Nephron (organoid): ENCODE measurements around the gene MEGF6.

ENCODE experiments used
- H3K27ac Mint-ChIP-seq, 3 experiments: 2 replicates each; pipeline ENCODE4 v1.8.0; 2020; ENCODE audit warnings: mixed read lengths in 3 of 3, mild to moderate bottlenecking in 2 of 3, moderate library complexity in 1 of 3
- H3K27me3 Mint-ChIP-seq: 2 replicates; pipeline ENCODE4 v1.8.0; 2021; ENCODE audit warnings: low read depth, mild to moderate bottlenecking, moderate library complexity, mixed read lengths
- H3K36me3 Mint-ChIP-seq: 2 replicates; pipeline ENCODE4 v1.8.0; 2020; ENCODE audit warnings: low read depth, mixed read lengths
- H3K4me1 Mint-ChIP-seq: 2 replicates; pipeline ENCODE4 v1.8.0; 2020; ENCODE audit warnings: mixed read lengths
- H3K4me3 Mint-ChIP-seq, 3 experiments: 2 replicates each; pipeline ENCODE4 v1.8.0; 2020; ENCODE audit warnings: mild to moderate bottlenecking in 3 of 3, mixed read lengths in 3 of 3, moderate library complexity in 2 of 3
- H3K9me3 Mint-ChIP-seq: 2 replicates; pipeline ENCODE4 v1.8.0; 2020; ENCODE audit warnings: mixed read lengths
- TF ChIP-seq, protein P1 (sequence below), 3 experiments: fragments of 200-600 bp; sonication (generic); IDR thresholded peaks; one replicate each; pipeline ENCODE4 v1.5.0; 2021; ENCODE audit warnings: antibody characterized with exemption in 3 of 3; ENCODE audit not compliant: unreplicated experiment in 3 of 3

The MEGF6 gene

DNA sequence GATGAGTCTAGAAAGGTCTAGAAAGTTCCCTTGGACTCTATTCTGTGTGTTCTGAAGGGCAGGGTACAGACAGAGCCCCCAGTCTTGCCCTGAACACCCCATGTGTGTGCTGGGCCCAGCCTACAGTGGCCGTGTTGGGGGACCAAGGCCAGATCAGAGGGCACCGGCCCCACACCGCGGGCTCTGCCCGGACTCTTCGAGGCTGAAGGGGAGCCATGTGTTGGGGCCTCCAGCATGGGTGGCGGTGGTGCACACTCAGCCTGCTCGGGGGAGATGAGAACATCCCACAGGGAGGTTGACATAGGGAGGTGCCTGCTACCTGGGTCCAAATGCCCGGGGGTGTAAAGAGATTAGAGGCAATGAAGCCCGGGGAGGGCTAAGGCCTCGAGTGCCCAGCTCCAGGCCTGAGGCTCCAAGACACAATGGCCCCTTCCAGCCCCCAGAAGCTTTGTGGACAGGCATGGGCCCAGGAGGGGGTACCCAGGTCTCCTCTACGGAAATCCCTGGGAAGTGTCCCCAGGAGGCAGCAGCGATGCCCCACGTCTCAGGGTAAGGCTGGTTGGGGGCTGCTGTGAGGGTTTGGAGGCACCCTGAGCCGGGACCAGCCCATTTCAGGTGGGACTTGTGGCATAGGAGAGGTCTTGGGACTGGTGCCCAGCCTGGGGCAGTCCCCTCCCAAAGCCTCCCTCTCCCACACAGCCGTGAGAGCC is 144.8 kb downstream of the MEGF6 start:
- peaks cover 3% of the 10 kb centered on the region for H3K27me3 Mint-ChIP-seq
- H3K27ac Mint-ChIP-seq: peak overlapping the region in 1 of 3 experiments; percentile 21
- no peaks in the 10 kb centered on the region for H3K9me3 Mint-ChIP-seq
- TF ChIP-seq, protein P1, sequence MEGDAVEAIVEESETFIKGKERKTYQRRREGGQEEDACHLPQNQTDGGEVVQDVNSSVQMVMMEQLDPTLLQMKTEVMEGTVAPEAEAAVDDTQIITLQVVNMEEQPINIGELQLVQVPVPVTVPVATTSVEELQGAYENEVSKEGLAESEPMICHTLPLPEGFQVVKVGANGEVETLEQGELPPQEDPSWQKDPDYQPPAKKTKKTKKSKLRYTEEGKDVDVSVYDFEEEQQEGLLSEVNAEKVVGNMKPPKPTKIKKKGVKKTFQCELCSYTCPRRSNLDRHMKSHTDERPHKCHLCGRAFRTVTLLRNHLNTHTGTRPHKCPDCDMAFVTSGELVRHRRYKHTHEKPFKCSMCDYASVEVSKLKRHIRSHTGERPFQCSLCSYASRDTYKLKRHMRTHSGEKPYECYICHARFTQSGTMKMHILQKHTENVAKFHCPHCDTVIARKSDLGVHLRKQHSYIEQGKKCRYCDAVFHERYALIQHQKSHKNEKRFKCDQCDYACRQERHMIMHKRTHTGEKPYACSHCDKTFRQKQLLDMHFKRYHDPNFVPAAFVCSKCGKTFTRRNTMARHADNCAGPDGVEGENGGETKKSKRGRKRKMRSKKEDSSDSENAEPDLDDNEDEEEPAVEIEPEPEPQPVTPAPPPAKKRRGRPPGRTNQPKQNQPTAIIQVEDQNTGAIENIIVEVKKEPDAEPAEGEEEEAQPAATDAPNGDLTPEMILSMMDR (IDR thresholded peaks at IDR 0.05; ENCODE audit: unreplicated experiment in 3 of 3): no peak
- H3K36me3 Mint-ChIP-seq: no peaks in the 10 kb centered on the region
- peaks cover 15% of the 10 kb centered on the region for H3K4me1 Mint-ChIP-seq
- peak overlapping the region in 1 of 3 experiments; percentile 47 for H3K4me3 Mint-ChIP-seq

DNA sequence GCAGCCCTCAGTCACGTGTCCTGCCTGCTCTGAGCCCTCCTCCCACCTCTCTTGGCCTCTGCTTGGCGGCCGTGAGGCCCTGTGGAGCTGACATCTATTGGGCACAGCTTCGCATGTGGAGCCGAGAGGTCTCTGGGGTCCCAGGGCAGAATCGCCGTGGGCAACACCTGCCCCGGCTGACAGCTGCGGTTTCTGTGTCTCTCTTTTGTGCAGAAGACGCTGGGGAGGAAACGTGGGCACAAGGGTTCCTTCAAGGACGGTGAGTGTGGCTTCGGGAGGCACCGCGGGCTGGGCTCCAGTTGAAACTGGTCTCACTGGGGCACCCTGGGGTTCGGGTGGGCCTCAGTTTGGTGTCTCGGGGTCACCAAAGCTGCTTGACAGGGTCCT is 145.4 kb downstream of the MEGF6 start:
- peak overlapping the region; percentile 21 to 78 (median 23) for H3K27ac Mint-ChIP-seq
- TF ChIP-seq, protein P1 (IDR thresholded peaks at IDR 0.05; ENCODE audit: unreplicated experiment in 3 of 3): no peak
- peaks cover 3% of the 10 kb centered on the region for H3K27me3 Mint-ChIP-seq
- H3K4me3 Mint-ChIP-seq: peak overlapping the region in 1 of 3 experiments; percentile 56
- no peaks in the 10 kb centered on the region for H3K36me3 Mint-ChIP-seq
- peaks cover 13% of the 10 kb centered on the region for H3K4me1 Mint-ChIP-seq
- no peaks in the 10 kb centered on the region for H3K9me3 Mint-ChIP-seq

DNA sequence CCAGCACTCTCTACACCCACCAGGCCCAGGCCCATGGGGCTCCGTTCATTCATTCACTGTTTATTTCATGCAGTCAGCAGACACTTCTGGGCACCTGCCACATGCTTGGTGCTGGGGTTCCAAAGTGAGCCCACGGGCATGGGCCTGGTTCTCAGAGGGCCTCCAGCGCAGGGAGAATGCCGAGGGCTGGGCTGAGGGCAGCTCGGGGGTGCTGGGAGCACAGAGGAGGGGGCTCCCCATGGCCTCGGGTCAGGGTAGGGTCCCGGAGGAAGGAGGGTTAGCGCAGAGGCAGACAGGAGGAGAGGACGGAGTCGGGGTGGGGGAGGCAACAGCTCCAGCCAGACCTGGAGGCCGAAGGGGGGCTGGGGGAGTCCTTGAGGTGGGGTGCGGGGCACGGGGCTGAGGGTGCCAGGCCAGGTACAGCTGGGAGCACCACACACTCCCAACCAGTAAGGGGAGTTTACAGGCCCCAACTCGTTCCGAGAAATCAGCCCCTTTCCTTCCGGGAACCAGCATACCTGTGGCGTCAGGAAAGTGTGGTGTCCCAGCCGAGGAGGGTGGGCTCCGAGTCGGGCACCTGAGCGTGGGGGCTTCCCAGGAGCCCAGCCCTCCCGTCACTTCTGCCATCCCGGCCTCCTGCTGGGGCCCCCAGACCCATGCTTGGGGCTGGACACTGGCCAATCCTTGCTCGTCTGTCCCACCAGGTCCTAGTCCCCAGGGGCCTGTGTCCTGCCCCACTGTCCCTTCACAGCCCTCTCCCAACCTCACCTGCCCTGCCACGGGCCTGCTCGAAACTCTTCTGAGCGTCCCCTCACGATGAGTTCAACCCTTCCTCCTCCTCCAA is 146.0 kb downstream of the MEGF6 start:
- Mint-ChIP-seq H3K4me3 (peak overlapping the region in 1 of 3 experiments; percentile 56), H3K36me3 (no peaks in the 10 kb centered on the region), H3K9me3 (no peaks in the 10 kb centered on the region), H3K4me1 (peaks cover 12% of the 10 kb centered on the region), H3K27me3 (peaks cover 3% of the 10 kb centered on the region), H3K27ac (peak overlapping the region; percentile 21 to 78 (median 23))
- TF ChIP-seq, protein P1 (IDR thresholded peaks at IDR 0.05; ENCODE audit: unreplicated experiment in 3 of 3): no peak

DNA sequence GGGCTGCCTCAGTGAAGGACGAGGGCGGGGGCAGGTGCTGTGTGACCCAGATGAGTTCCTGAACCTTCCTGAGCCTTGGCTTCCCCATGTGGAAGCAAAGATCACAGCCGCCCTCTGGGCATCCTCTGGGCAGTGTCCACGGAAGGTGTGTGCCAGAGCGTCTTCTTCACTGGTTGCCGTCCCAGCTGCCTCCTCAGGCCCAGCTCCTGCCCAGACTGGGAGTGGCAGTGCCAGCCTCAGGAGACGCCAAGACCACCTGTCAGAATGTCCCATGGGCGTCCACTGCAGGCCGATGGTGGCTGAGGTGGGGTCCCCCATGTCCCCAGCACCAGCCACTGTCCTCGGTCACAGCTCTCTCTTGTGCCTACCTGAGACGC is 146.7 kb downstream of the MEGF6 start:
- Mint-ChIP-seq H3K36me3 (no peaks in the 10 kb centered on the region), H3K4me1 (peaks cover 17% of the 10 kb centered on the region), H3K9me3 (no peaks in the 10 kb centered on the region), H3K27me3 (peaks cover 3% of the 10 kb centered on the region), H3K27ac (no peak overlapping the region), H3K4me3 (no peak overlapping the region)
- TF ChIP-seq, protein P1 (IDR thresholded peaks at IDR 0.05; ENCODE audit: unreplicated experiment in 3 of 3): no peak

DNA sequence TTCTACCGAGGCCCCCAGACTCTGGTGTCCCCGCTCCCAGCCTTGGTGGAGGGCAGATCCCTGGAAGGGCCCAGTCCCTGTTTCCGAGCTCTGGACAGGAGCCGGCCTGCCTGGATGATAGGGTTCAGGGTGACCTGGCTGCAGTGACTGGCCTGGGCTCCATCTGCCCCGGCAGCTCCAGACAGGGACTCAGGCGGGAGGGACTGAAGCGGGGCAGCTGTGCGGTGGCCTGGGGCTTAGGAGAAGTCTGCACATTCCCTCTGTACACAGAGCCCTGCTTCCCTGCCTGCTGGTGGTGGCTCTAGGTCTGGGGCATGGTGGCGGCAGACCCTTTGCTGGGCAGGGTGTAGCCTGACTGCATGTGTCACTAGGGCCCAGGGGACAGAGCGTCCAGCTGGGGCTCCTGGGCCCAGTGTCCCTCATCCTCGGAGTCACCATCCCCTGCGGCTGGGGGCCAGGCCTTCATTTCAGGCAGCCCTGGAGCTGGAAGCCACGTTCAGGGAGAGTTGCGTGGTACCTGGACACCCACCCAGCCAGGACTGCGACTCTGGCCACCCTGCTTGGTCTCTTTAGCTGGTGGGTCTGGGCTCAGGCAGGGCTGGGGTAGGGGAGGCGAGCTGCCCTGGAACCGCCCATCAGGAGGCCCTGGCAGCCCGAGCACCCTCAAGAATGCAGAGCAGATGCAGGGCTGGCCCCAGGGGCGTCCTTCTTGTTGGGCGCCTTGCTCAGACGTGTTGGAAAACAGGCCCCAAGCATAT is 147.2 kb downstream of the MEGF6 start:
- H3K27me3 Mint-ChIP-seq: peaks cover 3% of the 10 kb centered on the region
- H3K36me3 Mint-ChIP-seq: no peaks in the 10 kb centered on the region
- H3K9me3 Mint-ChIP-seq: no peaks in the 10 kb centered on the region
- H3K4me1 Mint-ChIP-seq: peaks cover 22% of the 10 kb centered on the region
- no peak overlapping the region for H3K27ac Mint-ChIP-seq
- H3K4me3 Mint-ChIP-seq: no peak overlapping the region
- TF ChIP-seq, protein P1 (IDR thresholded peaks at IDR 0.05; ENCODE audit: unreplicated experiment in 3 of 3): no peak
